Measurements from ENCODE around the gene BTC.
"Not testable (repeated sequence)": the region's sequence is repeated elsewhere in the genome, so short reads cannot be mapped to it uniquely, and the experiment has no call there.

Gene BTC, protein sequence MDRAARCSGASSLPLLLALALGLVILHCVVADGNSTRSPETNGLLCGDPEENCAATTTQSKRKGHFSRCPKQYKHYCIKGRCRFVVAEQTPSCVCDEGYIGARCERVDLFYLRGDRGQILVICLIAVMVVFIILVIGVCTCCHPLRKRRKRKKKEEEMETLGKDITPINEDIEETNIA

DNA sequence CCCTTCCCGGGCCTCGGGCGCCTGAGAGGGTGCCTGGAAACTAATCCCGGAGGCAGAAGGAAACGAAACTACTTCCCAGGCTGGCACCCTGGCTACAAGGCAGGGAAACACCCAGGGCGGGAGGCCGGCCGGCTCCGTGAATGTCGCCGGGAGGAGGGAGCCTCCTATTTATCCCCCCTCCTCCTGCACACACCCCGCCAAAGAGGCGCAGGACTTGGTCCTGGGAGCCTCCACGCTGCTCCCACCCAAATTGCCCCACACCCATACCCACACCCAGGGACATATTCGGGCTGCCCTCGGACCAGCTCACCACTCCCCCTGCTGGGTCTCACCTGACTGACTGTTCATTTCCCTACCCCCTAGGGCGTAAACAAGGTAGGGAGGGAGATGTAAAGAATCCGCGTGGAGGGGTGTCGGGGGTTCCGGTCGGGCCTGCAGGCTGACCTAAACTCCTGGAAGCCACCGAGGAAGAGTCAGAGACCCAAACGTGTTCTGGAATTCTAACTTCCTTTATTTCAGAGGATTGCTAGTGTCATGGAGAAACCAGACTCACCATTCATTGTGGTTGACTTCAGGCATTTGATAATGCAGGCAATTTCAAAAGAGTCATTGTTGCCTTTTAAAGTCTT, at the start of gene BTC:
Gene BTC (minus strand): TSS at position 142 of the 629 bp plus-strand sequence. CDS start 198 bp downstream, outside the sequence.
- peak in 1 of 14 donors; percentile 58 for DNase-seq

DNA sequence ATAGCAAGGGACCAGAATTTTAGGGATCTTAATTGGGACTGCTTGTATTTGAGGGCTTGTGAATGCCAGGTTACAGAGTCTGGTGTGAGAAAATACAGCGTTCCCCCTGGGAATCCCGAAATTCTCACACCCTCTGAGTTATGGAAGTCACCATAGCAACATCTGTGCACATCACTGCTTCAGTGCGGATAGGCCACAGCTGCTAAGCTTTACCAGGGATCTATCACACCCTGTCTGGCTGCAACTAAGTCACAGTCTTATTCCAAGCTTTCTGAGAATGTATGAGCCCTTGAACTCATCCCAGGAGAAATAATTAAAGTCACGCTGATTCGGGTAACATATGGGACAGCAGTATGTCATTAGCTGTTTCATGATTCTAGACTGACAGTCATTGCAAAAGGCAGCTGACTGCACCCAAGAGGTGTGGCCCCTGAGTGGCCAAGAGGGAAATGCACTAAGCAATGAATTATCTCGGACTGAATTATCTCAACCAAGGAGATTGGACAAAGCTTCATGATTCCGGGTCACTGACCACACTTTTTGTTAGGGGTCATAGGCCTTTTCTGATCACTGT, 46.7 kb upstream of the BTC start:
- DNase-seq, result no peak

DNA sequence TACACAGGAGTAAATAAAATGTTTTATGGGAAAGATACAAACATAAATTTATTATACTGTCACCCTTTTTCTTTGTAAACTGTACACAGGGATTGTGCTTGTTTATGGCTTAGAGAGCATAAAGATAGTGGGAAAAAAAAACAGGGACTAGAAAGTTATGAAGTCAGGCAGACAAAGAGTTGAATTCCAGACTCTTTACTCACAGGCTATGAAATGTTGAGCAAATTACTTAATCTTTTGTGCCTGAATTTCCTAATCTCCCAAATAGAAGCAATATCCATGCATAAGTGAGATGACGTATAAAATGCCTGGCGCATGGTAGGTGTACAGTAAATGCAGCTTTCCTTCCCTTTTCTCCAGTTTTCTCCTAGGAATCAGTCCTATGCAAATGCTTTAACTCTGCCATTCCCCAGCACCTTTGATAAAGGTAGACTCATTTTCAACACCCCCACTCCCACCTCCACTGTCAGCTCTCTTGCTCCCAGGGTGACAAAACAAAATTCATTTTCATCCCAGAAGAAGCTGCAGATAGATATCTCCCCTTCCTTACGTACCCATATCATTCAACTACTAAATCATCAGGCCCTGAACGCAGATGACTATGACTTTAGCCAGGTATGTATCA, 44.5 kb upstream of the BTC start:
- DNase-seq, result no peak

DNA sequence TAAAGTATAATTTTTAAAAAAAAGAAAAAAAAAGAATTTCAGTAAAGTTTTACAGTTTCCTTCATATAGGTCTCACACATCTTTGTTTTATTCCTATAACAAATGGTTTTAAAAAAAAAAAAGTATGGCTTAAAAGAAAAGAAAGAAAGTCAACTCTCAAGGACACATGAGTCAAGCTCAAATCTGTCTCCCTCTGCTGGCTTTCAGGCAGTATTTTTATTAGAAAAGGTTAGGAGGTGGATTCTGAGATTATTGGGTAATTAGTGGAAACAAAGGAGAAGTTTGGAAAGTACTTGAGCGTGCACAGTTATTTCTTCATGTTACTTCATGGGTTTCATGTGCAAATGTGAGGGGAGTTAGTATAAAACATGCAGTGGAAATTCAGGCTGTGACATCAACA, 36.6 kb upstream of the BTC start:
- no peak for DNase-seq

DNA sequence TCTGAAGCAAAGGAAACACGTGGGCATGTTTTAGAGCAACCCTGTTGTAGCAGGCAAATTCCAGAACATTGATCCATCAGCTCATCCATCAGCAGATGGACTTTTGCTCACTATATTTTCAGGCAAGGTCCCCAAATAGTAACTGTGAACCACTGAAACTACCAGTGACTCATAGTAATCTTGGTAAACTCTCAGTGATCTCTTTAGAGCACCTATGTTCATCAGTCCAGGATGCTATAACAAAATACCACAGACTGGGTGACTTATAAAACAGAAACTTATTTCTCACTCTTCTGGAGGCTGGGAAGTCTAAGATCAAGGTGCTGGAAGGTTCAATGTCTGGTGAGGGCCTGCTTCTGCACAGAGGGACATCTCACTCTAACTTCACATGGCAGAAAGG, 28.9 kb upstream of the BTC start:
- DNase-seq, result no peak

DNA sequence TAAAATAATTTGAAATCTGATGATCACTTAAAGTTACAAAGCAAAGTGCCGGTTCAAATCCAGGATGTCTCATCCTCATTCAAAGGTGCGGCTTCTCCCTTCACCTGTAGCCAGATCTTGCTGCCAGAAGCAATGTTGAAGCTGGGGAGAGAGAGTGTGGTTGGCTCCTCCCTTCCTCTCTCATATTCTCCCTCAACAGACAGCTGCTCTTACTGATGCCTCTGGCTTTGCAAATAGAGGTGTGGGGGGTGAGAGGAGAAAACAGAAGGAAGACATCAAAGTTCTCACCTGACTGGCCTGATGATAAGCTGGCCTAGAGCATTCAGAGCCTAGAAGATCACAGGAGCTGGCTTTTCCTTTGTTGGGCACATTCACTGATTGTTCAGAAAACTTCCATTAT, 28.3 kb upstream of the BTC start:
- no peak for DNase-seq

DNA sequence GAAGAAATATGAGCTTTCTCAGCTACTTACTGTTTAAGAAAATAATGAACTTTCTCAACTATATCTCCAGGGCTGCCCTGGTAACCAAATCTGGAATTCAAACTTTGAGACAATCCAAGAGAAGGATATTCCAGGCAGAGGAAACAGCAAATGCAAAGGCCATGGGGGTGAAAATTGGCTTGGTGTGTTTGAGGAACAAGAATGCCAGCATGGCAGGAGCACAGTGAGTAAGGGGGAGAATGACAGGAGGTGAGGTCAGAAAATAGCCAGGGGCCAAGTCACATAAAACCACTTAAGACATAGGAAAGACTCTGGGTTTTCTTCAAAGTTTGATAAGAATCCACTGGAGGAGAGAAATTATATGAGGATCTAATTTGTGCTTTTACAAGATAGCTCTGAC, 27.2 kb upstream of the BTC start:
- DNase-seq, result no peak

DNA sequence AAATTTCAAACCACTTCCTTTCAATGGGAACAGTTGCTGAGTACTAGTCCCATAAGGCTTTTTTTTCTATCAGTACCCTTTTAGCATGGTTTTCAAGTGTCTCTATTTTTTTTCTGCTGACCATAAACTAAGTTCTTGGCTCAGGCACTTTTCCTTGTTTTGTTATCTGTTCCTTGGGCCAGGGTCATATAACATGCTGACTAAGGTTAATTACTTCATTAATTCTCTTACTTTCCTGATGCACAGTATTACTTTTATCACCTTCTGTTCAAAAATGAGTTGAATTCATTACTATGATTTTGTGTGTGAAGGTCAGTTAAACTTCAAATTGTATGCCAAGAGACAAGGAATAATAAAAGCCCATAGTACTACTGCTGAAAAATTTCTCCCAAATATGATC, 19.7 kb upstream of the BTC start:
- no peak for DNase-seq

DNA sequence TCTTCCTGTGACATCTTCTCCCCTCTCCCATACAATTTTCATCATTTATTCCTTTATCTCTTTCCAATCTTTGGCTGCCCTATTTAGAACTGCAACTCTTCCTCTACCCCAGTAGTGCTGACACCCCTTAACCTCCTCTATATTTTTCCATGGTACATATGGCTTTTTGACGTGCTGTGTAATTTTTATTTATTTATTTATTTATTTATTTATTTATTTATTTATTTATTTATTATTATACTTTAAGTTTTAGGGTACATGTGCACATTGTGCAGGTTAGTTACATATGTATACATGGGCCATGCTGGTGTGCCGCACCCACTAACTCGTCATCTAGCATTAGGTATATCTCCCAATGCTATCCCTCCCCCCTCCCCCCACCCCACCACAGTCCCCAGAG, 17.7 kb upstream of the BTC start:
- DNase-seq, result not testable (repeated sequence)

DNA sequence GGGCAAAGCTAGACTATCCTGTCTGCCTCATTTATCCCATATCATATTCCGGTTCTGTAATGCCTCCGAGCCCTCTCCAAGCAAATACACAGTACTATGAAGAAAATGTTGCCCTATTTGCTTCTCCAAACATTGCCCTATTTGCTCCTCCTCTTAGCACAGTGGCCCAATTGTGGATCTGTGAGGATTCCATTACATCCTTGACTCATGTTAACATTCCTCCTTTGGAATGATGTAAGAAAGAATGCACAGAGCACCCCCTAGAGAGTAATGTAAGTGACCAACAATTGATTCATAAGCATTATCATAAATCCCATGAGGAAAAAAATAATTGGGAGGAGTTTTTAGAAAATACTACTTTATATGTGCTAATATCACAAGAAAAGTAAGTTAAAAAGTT, 11.3 kb upstream of the BTC start:
- no peak for DNase-seq

DNA sequence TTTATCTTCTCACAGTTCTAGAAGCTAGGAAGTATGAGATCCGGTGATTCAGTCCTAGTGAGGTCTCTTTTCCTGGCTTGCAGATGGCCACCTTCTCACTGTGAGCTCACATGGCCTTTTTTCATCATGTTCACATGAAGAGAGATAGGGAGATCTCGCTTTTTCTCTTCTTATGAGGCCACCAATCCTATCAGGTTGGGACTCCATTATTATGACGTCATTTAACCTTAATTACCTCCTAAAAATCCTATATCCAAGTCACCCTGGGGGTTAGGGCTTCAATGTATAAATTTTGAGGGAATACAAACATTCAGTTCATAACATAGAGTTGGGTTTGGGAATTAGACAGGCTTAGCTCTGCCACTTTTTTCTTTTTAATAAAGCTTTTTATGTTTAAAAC, 6.0 kb upstream of the BTC start:
- DNase-seq, result no peak

DNA sequence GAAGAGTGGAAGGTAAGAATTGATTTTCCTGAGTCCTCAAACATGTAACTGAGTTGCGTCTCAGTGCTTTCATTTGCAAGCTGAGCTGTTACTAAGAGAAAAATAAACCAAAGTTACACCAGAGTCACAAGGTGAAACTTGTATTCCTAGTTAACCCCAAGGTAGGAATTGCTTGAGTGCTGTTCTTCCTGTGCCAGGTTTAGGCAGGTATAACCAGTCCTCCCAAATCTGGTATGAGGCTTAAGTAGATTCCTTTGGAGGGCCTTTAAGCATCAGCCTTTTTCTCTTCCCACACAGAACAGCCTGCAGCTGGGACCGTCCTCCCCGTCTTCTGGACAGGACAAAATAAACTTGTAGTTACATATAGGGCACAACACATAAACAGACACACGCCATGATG, 2.3 kb upstream of the BTC start:
- no peak for DNase-seq

DNA sequence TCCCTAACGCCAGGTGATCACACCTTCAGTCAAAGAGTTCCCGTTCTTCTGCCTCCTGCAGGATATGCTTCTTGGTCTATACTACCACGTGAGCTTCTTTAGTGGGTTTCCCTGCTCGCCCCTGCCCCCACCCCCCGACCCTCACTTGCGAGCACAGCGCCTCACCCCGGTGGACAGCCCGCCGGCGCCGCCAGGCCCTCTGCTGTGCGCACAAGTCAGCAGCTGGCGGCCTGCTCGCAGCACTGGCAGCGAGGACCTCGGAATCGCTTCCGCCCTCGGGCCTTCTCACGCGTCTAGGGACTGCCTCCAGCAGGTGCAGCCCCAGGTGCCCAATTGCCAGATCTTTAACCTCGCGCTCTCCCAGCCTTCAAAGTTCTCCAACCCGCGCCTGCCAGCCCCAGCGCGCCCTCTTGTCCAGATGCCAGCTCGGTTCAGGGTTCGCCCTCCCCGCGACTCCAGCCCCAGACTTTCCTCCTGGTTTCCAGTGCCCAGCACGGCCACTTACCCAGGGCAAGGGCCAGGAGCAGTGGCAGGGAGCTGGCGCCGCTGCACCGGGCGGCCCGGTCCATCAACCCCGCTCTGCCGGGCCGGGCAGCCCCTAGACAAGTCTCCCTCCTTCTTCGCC, 454 bp downstream of the BTC start:
- DNase-seq, result peak in 4 of 14 donors; percentile 33 to 58 (median 40)

DNA sequence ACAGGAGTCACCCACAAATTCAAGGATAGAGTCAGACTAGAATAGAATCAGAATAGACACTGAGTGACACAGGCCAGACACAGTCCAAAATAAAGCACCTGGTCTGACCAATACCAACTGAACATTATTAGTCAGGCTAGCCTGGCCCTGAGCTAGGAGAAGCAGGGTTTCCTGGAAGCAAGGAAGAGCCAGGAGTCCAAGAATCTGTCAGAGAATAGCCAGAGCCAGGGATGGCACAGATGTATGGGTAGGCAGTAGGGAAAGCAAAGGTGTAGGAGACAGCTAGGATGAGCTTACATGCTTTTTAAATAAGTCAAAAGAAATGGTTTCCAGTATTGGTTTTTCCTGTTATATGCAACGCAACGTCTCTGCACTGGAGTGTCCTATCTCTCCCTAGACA, 3.7 kb downstream of the BTC start:
- no peak for DNase-seq

DNA sequence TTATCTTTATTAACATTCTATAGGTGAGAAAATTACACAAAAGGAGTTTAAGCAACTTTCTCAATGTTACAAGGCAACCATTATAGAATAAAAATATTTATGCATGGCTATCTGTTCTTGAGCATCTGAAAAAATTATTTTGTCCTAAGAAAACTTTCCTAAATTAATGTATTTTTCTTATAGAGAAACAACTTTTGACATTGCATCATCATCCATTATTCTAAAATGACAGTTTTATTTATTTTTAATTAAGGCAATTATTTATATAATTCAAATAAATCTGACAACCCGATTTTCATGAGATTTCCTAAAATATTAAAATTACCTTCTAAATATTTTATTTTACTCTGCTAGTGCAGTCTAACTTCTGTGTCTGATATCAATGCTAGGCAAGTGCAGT, 4.8 kb downstream of the BTC start:
- DNase-seq, result no peak

DNA sequence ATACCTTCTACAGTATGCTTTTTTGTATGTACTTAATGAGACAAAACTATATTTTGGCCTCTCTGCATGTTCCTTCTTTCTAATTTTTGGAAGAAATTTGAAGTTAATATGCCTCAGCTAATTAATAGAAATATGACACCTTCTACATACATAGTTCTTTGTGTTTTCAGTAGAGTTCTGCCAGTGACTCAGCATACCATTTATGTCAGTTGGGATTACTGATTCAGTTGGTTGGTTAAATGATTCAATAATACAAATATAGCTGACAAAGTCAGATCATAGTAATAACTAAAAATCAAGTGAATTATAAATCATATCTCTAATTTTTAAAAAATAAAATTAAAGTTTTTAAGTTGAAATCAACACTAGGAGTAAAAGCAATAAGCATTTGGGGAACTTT, 16.8 kb downstream of the BTC start:
- DNase-seq, result no peak

DNA sequence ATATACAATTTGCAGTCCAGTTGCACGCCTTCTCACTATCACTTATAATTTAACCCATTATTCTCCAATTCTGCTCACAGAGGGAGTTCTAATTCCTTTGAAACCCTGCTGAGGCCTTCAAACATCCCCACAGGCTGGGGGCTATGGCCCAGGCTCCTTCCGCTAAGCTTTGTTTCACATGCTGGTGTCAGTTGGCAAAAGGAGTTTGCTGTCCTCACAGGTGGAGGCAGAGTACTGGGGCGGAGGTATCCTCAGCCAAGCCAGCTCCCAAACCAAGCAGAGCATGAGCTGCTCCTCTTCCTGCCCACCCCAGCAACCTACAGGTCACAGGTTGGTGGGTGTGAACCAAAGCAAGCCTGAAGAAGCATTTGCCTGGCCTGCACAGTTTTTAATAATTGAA, 21.5 kb downstream of the BTC start:
- no peak for DNase-seq

DNA sequence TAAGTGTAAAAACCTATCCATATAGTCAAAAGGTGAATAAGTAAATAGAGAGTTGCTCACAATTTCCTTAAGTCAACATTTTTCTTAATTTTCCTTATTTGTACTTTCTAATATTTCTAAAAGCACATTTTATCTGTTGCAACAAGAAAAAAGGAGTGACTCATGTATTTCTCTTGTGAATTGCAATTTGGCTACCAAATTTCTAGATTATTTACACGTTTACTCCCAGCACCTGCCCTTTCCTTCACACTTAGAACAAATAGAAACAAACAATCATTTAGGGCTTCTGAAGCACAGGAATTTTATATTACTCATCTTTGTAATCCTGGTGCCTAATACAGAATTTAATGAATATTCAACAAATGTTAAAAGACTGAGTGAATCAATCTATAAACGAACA, 22.2 kb downstream of the BTC start:
- no peak for DNase-seq

DNA sequence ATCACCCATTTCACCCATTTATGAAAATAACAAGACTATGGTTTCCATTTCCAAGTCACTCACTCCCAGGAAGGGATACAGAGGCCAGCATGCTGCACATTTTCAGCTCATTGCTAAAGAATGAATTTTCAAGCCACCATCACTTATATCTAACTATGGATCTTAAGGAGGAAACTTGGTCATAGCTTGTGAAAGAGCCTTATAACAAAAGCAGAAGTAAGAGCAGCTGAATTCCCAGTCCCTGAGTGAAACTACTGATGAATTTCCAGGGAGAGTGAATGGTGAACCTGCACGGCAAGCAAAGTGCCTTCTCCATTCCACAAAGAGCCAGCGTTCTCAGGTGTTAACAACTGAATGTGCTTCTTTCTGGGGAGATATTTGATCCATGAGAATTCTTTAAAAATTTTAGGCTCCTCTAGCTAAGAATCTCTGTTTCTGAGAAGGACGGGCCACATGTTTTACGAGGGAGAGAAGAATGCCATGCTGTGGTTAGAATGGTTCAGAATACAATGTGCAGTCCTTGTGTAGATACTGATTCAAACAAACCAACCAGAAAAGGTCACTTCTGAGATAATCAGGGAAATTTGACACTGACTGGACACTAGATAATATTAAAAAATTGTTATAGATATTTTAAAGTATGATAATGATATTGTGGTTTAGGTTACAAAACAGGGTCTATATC, 24.0 kb downstream of the BTC start:
- no peak for DNase-seq

DNA sequence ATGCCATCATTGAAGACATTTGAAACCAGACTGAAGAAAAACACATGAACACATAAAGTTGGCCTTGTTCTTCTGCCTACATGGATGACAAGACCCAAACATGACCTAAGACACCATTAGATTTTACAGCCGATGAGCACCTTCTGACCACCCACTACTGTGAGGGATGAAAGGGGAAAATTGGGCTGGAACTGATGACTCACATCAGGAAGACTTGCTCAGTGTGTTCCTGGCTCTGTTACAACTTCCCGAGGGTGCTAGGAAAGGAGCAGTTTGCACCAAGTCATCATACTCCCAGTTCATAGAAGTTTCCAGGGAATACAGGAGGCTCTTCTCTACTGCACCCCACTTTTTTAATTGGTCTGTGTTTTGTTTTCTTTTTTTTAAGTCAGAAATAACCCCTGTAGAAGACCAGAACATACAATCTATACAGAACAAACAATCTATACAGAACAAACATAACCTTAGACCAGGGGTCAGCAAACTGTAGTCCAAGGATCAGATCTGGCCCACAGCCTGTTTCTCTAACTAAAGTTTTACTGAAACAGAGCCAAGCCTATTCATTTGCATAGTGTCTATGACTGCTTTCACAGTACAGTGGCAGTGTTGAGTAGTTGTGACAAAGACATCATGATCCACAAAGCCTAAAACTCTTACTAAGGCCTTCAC, 25.3 kb downstream of the BTC start:
- no peak for DNase-seq

DNA sequence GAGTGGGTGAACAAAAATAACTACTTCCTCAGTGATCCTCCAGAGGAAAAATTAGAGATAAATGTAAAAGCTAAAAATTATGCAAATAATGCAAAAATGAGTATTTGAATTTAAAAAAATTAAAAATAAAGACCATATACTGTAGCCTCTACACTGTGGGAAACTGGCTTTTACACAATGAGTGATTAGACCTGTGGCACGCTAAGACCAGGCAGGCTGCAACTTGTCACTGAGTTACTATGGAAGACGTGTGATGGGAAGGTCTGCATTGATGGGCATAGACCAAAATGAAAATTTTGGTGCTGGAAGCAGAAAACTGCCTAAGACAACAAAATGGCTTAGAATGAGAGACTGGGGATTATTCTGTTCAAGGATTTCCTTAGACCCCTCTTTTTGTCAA, 30.2 kb downstream of the BTC start:
- no peak for DNase-seq

DNA sequence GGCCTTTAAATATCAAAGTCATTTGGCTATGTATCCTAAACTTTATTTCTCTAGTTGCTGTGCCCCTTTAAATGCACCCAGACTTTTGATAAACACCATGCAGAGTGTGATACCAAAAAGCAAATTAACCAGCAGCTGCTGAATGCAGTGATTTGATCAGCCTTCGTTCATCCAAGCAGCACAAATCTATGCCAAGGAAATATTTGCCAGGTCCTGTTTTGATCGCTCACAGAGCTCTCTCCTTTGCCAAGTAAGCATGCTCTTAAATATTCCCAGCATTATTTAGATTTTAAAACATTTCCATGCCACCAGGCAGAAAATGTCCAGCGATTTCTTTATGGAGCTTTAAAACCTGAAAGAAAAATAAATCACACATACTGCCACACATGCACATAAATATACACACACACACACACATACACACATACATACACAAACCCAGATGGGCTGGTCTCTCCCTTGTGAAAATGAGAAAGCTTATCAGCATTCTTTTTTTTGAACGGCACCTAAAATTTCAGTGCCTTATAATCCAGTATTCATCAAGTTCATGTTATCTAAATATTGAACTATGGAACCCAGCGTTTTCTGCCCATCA, 35.7 kb downstream of the BTC start:
- no peak for DNase-seq

Measured in C1 segment of cervical spinal cord (tissue), 14 donors.